Nephron (organoid): Measurements from ENCODE around the gene NPAT.
"Not testable (repeated sequence)": the region's sequence is repeated elsewhere in the genome, so short reads cannot be mapped to it uniquely, and the experiment has no call there.

Source experiments
- H3K27ac Mint-ChIP-seq, 3 experiments: 2 replicates each; pipeline ENCODE4 v1.8.0; 2020; ENCODE audit warnings: mixed read lengths in 3 of 3, mild to moderate bottlenecking in 2 of 3, moderate library complexity in 1 of 3
- H3K27me3 Mint-ChIP-seq: 2 replicates; pipeline ENCODE4 v1.8.0; 2021; ENCODE audit warnings: low read depth, mild to moderate bottlenecking, moderate library complexity, mixed read lengths
- H3K36me3 Mint-ChIP-seq: 2 replicates; pipeline ENCODE4 v1.8.0; 2020; ENCODE audit warnings: low read depth, mixed read lengths
- H3K4me1 Mint-ChIP-seq: 2 replicates; pipeline ENCODE4 v1.8.0; 2020; ENCODE audit warnings: mixed read lengths
- H3K4me3 Mint-ChIP-seq, 3 experiments: 2 replicates each; pipeline ENCODE4 v1.8.0; 2020; ENCODE audit warnings: mild to moderate bottlenecking in 3 of 3, mixed read lengths in 3 of 3, moderate library complexity in 2 of 3
- H3K9me3 Mint-ChIP-seq: 2 replicates; pipeline ENCODE4 v1.8.0; 2020; ENCODE audit warnings: mixed read lengths
- TF ChIP-seq, protein P1 (sequence below), 3 experiments: fragments of 200-600 bp; sonication (generic); IDR thresholded peaks; one replicate each; pipeline ENCODE4 v1.5.0; 2021; ENCODE audit warnings: antibody characterized with exemption in 3 of 3; ENCODE audit not compliant: unreplicated experiment in 3 of 3

NPAT gene

DNA sequence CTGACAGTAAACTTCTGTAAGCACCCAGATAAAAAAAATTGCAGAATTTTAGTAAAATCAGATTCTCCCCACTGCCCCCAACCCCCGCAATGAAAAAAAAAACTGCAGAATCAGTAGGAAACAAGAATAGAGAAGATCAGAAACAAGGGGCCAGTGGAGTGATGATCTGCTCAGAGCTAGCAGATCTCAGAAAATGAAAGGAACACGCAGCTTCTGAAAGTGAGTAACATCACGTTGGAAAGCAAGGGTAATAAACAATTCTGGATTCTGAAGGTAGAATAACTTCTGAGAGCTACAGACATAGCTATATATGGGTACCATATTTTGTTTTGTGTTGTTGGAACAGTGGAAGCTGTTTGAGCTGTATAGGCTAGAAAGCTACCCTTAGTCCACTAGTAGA lies 77.8 kb downstream of the NPAT start:
- Mint-ChIP-seq H3K9me3 (no peaks in the 10 kb centered on the region), H3K27ac (no peak overlapping the region), H3K36me3 (peaks cover 77% of the 10 kb centered on the region), H3K4me3 (no peak overlapping the region), H3K27me3 (no peaks in the 10 kb centered on the region), H3K4me1 (no peaks in the 10 kb centered on the region)
- TF ChIP-seq, protein P1, sequence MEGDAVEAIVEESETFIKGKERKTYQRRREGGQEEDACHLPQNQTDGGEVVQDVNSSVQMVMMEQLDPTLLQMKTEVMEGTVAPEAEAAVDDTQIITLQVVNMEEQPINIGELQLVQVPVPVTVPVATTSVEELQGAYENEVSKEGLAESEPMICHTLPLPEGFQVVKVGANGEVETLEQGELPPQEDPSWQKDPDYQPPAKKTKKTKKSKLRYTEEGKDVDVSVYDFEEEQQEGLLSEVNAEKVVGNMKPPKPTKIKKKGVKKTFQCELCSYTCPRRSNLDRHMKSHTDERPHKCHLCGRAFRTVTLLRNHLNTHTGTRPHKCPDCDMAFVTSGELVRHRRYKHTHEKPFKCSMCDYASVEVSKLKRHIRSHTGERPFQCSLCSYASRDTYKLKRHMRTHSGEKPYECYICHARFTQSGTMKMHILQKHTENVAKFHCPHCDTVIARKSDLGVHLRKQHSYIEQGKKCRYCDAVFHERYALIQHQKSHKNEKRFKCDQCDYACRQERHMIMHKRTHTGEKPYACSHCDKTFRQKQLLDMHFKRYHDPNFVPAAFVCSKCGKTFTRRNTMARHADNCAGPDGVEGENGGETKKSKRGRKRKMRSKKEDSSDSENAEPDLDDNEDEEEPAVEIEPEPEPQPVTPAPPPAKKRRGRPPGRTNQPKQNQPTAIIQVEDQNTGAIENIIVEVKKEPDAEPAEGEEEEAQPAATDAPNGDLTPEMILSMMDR (IDR thresholded peaks at IDR 0.05; ENCODE audit: unreplicated experiment in 3 of 3), result no peak

DNA sequence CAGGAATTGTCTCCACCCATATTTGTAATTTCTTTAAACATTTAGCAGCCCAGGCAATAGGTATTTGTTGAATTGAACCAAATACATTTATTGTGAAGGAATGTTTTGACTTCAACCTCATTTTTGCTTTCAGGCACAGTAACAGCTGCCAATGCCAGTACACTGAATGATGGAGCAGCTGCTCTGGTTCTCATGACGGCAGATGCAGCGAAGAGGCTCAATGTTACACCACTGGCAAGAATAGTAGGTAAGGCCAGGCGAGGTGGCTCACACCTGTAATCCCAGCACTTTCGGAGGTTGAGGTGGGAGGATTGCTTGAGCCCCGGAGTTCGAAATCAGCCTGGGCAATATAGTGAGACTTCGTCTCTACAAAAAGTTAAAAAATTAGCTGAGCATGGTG lies 80.1 kb downstream of the NPAT start:
- Mint-ChIP-seq H3K27me3 (no peaks in the 10 kb centered on the region), H3K9me3 (no peaks in the 10 kb centered on the region), H3K4me1 (no peaks in the 10 kb centered on the region), H3K36me3 (peaks cover 64% of the 10 kb centered on the region), H3K27ac (no peak overlapping the region), H3K4me3 (no peak overlapping the region)
- TF ChIP-seq, protein P1 (IDR thresholded peaks at IDR 0.05; ENCODE audit: unreplicated experiment in 3 of 3), result no peak

DNA sequence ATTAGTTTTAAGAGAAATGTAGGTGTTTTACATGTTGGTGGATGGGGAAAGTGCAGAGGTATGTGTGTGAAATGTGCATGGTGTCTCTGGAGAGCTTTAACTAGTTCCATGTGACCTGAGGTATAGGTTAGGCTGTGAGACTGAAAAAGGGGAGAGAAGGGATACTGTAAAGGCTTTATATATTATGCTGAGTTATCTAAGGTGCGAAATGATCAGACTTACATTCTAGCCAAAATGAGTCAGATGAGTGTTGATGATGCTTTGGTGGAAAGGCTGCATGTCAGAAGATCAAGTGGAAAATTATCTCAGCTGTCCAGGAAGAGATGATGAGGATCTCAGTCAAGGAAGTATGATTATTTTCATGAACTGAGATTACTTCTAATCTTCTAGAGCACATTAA lies 85.2 kb downstream of the NPAT start:
- peaks cover 48% of the 10 kb centered on the region for H3K36me3 Mint-ChIP-seq
- H3K27me3 Mint-ChIP-seq, result no peaks in the 10 kb centered on the region
- TF ChIP-seq, protein P1 (IDR thresholded peaks at IDR 0.05; ENCODE audit: unreplicated experiment in 3 of 3), result no peak
- H3K4me1 Mint-ChIP-seq, result no peaks in the 10 kb centered on the region
- no peaks in the 10 kb centered on the region for H3K9me3 Mint-ChIP-seq
- H3K4me3 Mint-ChIP-seq, result no peak overlapping the region
- H3K27ac Mint-ChIP-seq, result no peak overlapping the region

DNA sequence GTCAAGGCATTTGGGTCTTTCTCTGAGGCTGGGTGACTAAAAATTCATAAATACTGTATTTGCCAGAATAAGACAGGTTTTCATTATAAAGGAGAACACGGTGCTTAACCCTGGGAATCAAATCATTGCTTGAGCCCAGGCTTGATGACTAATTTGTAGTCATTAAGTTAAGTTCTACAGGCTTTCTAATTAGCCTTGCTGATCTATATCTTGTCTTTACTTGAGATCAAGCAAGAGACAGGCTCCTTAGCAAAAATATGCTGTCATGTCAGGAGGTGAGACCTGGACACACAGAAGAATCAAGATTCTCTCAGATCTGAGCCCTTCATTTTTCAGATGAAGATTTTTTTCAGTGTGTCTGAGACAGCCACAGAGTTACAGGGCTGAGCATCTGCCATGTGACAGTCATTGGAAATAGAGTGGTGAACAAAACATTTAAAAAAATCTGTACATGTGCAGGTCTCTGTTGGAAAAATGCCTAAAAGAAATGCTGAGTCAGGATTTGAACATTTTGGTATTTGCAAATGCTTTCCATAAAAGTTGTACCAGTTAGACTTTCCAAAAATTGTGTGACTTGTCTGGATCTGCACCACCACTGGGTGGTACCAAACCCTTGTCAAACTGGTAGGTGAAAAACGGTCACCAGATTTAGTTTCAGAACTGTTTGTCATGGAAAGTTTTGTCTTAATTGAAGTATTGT lies 86.4 kb downstream of the NPAT start:
- Mint-ChIP-seq H3K36me3 (peaks cover 41% of the 10 kb centered on the region), H3K9me3 (no peaks in the 10 kb centered on the region), H3K27ac (no peak overlapping the region), H3K4me3 (no peak overlapping the region), H3K27me3 (no peaks in the 10 kb centered on the region), H3K4me1 (no peaks in the 10 kb centered on the region)
- TF ChIP-seq, protein P1 (IDR thresholded peaks at IDR 0.05; ENCODE audit: unreplicated experiment in 3 of 3), result no peak

DNA sequence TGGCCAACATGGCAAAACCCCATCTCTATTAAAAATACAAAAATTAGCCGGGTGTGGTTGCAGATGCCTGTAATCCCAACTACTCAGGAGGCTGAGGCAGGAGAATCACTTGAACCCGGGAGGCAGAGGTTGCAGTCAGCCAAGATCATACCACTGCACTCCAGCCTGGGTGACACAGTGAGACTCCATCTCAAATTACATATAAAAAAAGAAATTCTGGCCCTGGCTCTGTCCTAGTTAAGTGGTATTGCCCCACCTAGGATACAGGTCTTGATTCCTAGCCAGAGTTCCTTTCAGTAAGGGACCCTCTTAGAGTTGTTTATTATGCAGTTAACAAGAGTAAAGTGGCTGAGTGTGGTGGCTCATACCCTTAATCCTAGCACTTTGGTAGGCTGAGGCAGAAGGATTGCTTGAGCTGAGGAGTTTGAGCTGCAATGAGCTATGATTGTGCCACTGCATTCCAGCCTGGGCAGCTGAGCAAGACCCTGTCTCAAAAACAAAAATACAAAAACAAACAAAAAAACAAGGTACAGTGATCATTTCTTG lies 89.4 kb downstream of the NPAT start:
- not testable (repeated sequence) for H3K4me1 Mint-ChIP-seq, H3K27me3 Mint-ChIP-seq, H3K9me3 Mint-ChIP-seq, H3K4me3 Mint-ChIP-seq, H3K27ac Mint-ChIP-seq
- H3K36me3 Mint-ChIP-seq, result peaks cover 37% of the 10 kb centered on the region

DNA sequence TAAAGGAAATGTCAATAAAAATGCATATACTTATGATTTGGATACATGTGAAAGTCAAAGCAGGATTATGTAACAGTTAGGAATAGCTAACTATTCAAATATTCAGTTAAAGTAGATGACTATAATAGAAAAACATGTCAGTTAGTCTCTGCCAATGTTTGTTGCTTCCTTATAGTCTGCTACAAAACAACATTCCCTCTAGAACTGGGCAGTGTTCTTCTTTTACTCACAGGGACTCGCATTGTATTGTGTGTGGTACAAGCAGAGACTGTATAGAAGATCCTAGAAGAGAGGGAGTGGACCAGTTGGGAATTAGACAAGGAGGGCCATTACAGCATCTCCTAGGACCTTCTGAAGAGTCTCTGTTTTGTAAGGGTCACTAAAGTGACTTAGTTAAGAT lies 90.4 kb downstream of the NPAT start:
- Mint-ChIP-seq H3K4me1 (no peaks in the 10 kb centered on the region), H3K9me3 (no peaks in the 10 kb centered on the region), H3K4me3 (no peak overlapping the region), H3K27me3 (no peaks in the 10 kb centered on the region), H3K27ac (no peak overlapping the region), H3K36me3 (peaks cover 40% of the 10 kb centered on the region)
- TF ChIP-seq, protein P1 (IDR thresholded peaks at IDR 0.05; ENCODE audit: unreplicated experiment in 3 of 3), result no peak
